ENCODE data around the gene TMEM221.

TMEM221 gene

GRCh38 chr19:17419154-17419620, 29.3 kb downstream of the TMEM221 start (continued):
- TF ChIP-seq ZNF658 (tag by site-specific recombination; IDR thresholded peaks at IDR 0.05) (no peak), ZNF530 (tag by site-specific recombination; IDR thresholded peaks at IDR 0.05; ENCODE audit: low read depth) (no peak), ZNF558 (tag by site-specific recombination; IDR thresholded peaks at IDR 0.05) (0 out of 2 replicates have a peak, but pooled peaks have one; percentile 18), BCL11B (tag by site-specific recombination; IDR thresholded peaks at IDR 0.05; ENCODE audit: low read depth) (peak; percentile 33; the same call in 1 of the 2 replicates), TRIM28 (IDR thresholded peaks at IDR 0.05; ENCODE audit: borderline replicate concordance, low read length) (peak; percentile 76), ZNF510 (tag by site-specific recombination; IDR thresholded peaks at IDR 0.05; ENCODE audit: insufficient replicate concordance) (no peak), ZBTB7A (tag by site-specific recombination; IDR thresholded peaks at IDR 0.05; ENCODE audit: low read depth) (no peak), BCL6B (tag by site-specific recombination; IDR thresholded peaks at IDR 0.05) (no peak), ZBTB26 (tag by site-specific recombination; optimal IDR thresholded peaks at IDR 0.05) (no peak), REPIN1 (tag by site-specific recombination; IDR thresholded peaks at IDR 0.05; ENCODE audit: low read depth) (no peak), PRDM6 (tag by site-specific recombination; IDR thresholded peaks at IDR 0.05) (no peak), ELK4 (IDR thresholded peaks at IDR 0.05; ENCODE audit: borderline replicate concordance, low read depth, low read length) (no peak), ZNF776 (tag by site-specific recombination; IDR thresholded peaks at IDR 0.05; ENCODE audit: borderline replicate concordance) (no peak), ZNF792 (tag by site-specific recombination; IDR thresholded peaks at IDR 0.05) (no peak), ZNF501 (tag by site-specific recombination; IDR thresholded peaks at IDR 0.05) (peak; percentile 21; the same call in 1 of the 2 replicates), ZNF473 (tag by site-specific recombination; IDR thresholded peaks at IDR 0.05) (no peak), ZNF2 (tag by site-specific recombination; IDR thresholded peaks at IDR 0.05) (no peak), SP7 (tag by site-specific recombination; IDR thresholded peaks at IDR 0.05) (no peak), ZNF701 (tag by site-specific recombination; IDR thresholded peaks at IDR 0.05) (no peak), EGR2 (tag by site-specific recombination; IDR thresholded peaks at IDR 0.05; ENCODE audit: low read depth) (0 out of 2 replicates have a peak, but pooled peaks have one; percentile 28), ZNF521 (tag by site-specific recombination; IDR thresholded peaks at IDR 0.05) (no peak), HOXA7 (CRISPR knock-in tag; IDR thresholded peaks at IDR 0.05; ENCODE audit: borderline replicate concordance) (no peak), ZNF677 (tag by site-specific recombination; IDR thresholded peaks at IDR 0.05) (no peak), ZNF629 (tag by site-specific recombination; IDR thresholded peaks at IDR 0.05) (no peak)
- TF ChIP-seq, protein P1, sequence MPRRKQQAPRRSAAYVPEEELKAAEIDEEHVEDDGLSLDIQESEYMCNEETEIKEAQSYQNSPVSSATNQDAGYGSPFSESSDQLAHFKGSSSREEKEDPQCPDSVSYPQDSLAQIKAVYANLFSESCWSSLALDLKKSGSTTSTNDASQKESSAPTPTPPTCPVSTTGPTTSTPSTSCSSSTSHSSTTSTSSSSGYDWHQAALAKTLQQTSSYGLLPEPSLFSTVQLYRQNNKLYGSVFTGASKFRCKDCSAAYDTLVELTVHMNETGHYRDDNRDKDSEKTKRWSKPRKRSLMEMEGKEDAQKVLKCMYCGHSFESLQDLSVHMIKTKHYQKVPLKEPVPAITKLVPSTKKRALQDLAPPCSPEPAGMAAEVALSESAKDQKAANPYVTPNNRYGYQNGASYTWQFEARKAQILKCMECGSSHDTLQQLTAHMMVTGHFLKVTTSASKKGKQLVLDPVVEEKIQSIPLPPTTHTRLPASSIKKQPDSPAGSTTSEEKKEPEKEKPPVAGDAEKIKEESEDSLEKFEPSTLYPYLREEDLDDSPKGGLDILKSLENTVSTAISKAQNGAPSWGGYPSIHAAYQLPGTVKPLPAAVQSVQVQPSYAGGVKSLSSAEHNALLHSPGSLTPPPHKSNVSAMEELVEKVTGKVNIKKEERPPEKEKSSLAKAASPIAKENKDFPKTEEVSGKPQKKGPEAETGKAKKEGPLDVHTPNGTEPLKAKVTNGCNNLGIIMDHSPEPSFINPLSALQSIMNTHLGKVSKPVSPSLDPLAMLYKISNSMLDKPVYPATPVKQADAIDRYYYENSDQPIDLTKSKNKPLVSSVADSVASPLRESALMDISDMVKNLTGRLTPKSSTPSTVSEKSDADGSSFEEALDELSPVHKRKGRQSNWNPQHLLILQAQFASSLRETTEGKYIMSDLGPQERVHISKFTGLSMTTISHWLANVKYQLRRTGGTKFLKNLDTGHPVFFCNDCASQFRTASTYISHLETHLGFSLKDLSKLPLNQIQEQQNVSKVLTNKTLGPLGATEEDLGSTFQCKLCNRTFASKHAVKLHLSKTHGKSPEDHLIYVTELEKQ (tag by site-specific recombination; IDR thresholded peaks at IDR 0.05; ENCODE audit: borderline replicate concordance), result 0 out of 2 replicates have a peak, but pooled peaks have one; percentile 49
- TF ChIP-seq, protein P2, sequence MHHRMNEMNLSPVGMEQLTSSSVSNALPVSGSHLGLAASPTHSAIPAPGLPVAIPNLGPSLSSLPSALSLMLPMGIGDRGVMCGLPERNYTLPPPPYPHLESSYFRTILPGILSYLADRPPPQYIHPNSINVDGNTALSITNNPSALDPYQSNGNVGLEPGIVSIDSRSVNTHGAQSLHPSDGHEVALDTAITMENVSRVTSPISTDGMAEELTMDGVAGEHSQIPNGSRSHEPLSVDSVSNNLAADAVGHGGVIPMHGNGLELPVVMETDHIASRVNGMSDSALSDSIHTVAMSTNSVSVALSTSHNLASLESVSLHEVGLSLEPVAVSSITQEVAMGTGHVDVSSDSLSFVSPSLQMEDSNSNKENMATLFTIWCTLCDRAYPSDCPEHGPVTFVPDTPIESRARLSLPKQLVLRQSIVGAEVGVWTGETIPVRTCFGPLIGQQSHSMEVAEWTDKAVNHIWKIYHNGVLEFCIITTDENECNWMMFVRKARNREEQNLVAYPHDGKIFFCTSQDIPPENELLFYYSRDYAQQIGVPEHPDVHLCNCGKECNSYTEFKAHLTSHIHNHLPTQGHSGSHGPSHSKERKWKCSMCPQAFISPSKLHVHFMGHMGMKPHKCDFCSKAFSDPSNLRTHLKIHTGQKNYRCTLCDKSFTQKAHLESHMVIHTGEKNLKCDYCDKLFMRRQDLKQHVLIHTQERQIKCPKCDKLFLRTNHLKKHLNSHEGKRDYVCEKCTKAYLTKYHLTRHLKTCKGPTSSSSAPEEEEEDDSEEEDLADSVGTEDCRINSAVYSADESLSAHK (tag by site-specific recombination; IDR thresholded peaks at IDR 0.05), result 0 out of 2 replicates have a peak, but pooled peaks have one; percentile 10
- TF ChIP-seq, protein P3, sequence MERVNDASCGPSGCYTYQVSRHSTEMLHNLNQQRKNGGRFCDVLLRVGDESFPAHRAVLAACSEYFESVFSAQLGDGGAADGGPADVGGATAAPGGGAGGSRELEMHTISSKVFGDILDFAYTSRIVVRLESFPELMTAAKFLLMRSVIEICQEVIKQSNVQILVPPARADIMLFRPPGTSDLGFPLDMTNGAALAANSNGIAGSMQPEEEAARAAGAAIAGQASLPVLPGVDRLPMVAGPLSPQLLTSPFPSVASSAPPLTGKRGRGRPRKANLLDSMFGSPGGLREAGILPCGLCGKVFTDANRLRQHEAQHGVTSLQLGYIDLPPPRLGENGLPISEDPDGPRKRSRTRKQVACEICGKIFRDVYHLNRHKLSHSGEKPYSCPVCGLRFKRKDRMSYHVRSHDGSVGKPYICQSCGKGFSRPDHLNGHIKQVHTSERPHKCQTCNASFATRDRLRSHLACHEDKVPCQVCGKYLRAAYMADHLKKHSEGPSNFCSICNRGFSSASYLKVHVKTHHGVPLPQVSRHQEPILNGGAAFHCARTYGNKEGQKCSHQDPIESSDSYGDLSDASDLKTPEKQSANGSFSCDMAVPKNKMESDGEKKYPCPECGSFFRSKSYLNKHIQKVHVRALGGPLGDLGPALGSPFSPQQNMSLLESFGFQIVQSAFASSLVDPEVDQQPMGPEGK (tag by site-specific recombination; IDR thresholded peaks at IDR 0.05), result no peak

Measured in HEK293 (cell line).